HepG2 (cell line): ENCODE data around the gene CHST11.
"Not testable (repeated sequence)": the region's sequence is repeated elsewhere in the genome, so short reads cannot be mapped to it uniquely, and the experiment has no call there.

Experiments
- CBX5 ChIP-seq: sonication (generic); formaldehyde crosslinking; IDR thresholded peaks from 2 replicates; pipeline ENCODE4 v1.4.0; 2020; ENCODE audit warnings: missing genetic modification reagents, borderline replicate concordance
- EP300 ChIP-seq, 3 experiments: sonication (generic) in 1 of 3; formaldehyde crosslinking in 1 of 3; IDR thresholded peaks; 2 replicates each; pipeline versions ENCODE4 v1.5.1 to v1.6.1; 2011 to 2020; ENCODE audit warnings: low read depth in 2 of 3, low read length in 2 of 3, borderline replicate concordance in 1 of 3, improper control_type of control experiment in 1 of 3, mild to moderate bottlenecking in 1 of 3, missing genetic modification reagents in 1 of 3, moderate library complexity in 1 of 3
- EZH2 ChIP-seq: conservative IDR thresholded peaks from 2 replicates; pipeline ENCODE4 v1.6.1; 2012; ENCODE audit warnings: mild to moderate bottlenecking, low read depth, low read length, moderate library complexity
- MIXL1 ChIP-seq: IDR thresholded peaks from 2 replicates; pipeline ENCODE4 v1.6.1; 2016
- POLR2AphosphoS5 ChIP-seq: IDR thresholded peaks from 2 replicates; pipeline ENCODE4 v1.6.1; 2012; ENCODE audit warnings: low read depth, low read length
- SP2 ChIP-seq: sonication (generic); formaldehyde crosslinking; IDR thresholded peaks from 2 replicates; pipeline ENCODE4 v1.5.1; 2020; ENCODE audit warnings: mild to moderate bottlenecking, missing genetic modification reagents
- SUZ12 ChIP-seq: fragments of 150-350 bp; IDR thresholded peaks from 2 replicates; pipeline ENCODE4 v1.6.1; 2014; ENCODE audit warnings: low read depth, low read length
- USF2 ChIP-seq, 2 experiments: sonication (generic) in 1 of 2; formaldehyde crosslinking in 1 of 2; IDR thresholded peaks; 2 replicates each; pipeline versions ENCODE4 v1.5.1 to v1.6.1; 2011 to 2020; ENCODE audit warnings: borderline replicate concordance in 1 of 2, low read depth in 1 of 2, low read length in 1 of 2, mild to moderate bottlenecking in 1 of 2, missing genetic modification reagents in 1 of 2, moderate library complexity in 1 of 2
- TF ChIP-seq, protein P1 (sequence below): sonication (generic); formaldehyde crosslinking; IDR thresholded peaks from 2 replicates; pipeline ENCODE4 v1.4.0; 2020; ENCODE audit warnings: mild to moderate bottlenecking, missing genetic modification reagents
- TF ChIP-seq, protein P2 (sequence below): IDR thresholded peaks from 2 replicates; pipeline ENCODE4 v1.6.1; 2016; ENCODE audit warnings: missing compliant biosample characterization, missing genetic modification reagents, borderline replicate concordance
- TF ChIP-seq, protein P3 (sequence below): sonication (generic); formaldehyde crosslinking; IDR thresholded peaks from 2 replicates; pipeline ENCODE4 v1.5.0; 2020; ENCODE audit warnings: mild to moderate bottlenecking, missing genetic modification reagents, moderate library complexity
- TF ChIP-seq, protein P4 (sequence below): sonication (generic); formaldehyde crosslinking; IDR thresholded peaks from 2 replicates; pipeline ENCODE4 v1.4.0; 2020; ENCODE audit warnings: missing genetic modification reagents, borderline replicate concordance

GRCh38 chr12:104743753-104744548 lies 287.2 kb downstream of the CHST11 start:
- TF ChIP-seq, protein P1, sequence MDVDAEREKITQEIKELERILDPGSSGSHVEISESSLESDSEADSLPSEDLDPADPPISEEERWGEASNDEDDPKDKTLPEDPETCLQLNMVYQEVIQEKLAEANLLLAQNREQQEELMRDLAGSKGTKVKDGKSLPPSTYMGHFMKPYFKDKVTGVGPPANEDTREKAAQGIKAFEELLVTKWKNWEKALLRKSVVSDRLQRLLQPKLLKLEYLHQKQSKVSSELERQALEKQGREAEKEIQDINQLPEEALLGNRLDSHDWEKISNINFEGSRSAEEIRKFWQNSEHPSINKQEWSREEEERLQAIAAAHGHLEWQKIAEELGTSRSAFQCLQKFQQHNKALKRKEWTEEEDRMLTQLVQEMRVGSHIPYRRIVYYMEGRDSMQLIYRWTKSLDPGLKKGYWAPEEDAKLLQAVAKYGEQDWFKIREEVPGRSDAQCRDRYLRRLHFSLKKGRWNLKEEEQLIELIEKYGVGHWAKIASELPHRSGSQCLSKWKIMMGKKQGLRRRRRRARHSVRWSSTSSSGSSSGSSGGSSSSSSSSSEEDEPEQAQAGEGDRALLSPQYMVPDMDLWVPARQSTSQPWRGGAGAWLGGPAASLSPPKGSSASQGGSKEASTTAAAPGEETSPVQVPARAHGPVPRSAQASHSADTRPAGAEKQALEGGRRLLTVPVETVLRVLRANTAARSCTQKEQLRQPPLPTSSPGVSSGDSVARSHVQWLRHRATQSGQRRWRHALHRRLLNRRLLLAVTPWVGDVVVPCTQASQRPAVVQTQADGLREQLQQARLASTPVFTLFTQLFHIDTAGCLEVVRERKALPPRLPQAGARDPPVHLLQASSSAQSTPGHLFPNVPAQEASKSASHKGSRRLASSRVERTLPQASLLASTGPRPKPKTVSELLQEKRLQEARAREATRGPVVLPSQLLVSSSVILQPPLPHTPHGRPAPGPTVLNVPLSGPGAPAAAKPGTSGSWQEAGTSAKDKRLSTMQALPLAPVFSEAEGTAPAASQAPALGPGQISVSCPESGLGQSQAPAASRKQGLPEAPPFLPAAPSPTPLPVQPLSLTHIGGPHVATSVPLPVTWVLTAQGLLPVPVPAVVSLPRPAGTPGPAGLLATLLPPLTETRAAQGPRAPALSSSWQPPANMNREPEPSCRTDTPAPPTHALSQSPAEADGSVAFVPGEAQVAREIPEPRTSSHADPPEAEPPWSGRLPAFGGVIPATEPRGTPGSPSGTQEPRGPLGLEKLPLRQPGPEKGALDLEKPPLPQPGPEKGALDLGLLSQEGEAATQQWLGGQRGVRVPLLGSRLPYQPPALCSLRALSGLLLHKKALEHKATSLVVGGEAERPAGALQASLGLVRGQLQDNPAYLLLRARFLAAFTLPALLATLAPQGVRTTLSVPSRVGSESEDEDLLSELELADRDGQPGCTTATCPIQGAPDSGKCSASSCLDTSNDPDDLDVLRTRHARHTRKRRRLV (CRISPR knock-in tag) = not testable (repeated sequence)
- TF ChIP-seq POLR2AphosphoS5; MIXL1 (CRISPR knock-in tag); USF2 (IDR thresholded peaks at IDR 0.05; ENCODE audit: low read depth, low read length); USF2 (CRISPR knock-in tag; IDR thresholded peaks at IDR 0.05; ENCODE audit: borderline replicate concordance); SP2 (CRISPR knock-in tag); SUZ12; EZH2; CBX5 (CRISPR knock-in tag); EP300 (IDR thresholded peaks at IDR 0.05; ENCODE audit: low read depth in 2 of 2, low read length in 2 of 2); EP300 (CRISPR knock-in tag; IDR thresholded peaks at IDR 0.05; ENCODE audit: borderline replicate concordance): not testable (repeated sequence)
- TF ChIP-seq, protein P2, sequence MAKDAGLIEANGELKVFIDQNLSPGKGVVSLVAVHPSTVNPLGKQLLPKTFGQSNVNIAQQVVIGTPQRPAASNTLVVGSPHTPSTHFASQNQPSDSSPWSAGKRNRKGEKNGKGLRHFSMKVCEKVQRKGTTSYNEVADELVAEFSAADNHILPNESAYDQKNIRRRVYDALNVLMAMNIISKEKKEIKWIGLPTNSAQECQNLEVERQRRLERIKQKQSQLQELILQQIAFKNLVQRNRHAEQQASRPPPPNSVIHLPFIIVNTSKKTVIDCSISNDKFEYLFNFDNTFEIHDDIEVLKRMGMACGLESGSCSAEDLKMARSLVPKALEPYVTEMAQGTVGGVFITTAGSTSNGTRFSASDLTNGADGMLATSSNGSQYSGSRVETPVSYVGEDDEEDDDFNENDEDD = not testable (repeated sequence)
- TF ChIP-seq, protein P3, sequence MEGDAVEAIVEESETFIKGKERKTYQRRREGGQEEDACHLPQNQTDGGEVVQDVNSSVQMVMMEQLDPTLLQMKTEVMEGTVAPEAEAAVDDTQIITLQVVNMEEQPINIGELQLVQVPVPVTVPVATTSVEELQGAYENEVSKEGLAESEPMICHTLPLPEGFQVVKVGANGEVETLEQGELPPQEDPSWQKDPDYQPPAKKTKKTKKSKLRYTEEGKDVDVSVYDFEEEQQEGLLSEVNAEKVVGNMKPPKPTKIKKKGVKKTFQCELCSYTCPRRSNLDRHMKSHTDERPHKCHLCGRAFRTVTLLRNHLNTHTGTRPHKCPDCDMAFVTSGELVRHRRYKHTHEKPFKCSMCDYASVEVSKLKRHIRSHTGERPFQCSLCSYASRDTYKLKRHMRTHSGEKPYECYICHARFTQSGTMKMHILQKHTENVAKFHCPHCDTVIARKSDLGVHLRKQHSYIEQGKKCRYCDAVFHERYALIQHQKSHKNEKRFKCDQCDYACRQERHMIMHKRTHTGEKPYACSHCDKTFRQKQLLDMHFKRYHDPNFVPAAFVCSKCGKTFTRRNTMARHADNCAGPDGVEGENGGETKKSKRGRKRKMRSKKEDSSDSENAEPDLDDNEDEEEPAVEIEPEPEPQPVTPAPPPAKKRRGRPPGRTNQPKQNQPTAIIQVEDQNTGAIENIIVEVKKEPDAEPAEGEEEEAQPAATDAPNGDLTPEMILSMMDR (CRISPR knock-in tag) = not testable (repeated sequence)
- TF ChIP-seq, protein P4, sequence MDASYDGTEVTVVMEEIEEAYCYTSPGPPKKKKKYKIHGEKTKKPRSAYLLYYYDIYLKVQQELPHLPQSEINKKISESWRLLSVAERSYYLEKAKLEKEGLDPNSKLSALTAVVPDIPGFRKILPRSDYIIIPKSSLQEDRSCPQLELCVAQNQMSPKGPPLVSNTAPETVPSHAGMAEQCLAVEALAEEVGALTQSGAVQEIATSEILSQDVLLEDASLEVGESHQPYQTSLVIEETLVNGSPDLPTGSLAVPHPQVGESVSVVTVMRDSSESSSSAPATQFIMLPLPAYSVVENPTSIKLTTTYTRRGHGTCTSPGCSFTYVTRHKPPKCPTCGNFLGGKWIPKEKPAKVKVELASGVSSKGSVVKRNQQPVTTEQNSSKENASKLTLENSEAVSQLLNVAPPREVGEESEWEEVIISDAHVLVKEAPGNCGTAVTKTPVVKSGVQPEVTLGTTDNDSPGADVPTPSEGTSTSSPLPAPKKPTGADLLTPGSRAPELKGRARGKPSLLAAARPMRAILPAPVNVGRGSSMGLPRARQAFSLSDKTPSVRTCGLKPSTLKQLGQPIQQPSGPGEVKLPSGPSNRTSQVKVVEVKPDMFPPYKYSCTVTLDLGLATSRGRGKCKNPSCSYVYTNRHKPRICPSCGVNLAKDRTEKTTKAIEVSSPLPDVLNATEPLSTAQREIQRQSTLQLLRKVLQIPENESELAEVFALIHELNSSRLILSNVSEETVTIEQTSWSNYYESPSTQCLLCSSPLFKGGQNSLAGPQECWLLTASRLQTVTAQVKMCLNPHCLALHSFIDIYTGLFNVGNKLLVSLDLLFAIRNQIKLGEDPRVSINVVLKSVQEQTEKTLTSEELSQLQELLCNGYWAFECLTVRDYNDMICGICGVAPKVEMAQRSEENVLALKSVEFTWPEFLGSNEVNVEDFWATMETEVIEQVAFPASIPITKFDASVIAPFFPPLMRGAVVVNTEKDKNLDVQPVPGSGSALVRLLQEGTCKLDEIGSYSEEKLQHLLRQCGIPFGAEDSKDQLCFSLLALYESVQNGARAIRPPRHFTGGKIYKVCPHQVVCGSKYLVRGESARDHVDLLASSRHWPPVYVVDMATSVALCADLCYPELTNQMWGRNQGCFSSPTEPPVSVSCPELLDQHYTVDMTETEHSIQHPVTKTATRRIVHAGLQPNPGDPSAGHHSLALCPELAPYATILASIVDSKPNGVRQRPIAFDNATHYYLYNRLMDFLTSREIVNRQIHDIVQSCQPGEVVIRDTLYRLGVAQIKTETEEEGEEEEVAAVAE (CRISPR knock-in tag) = not testable (repeated sequence)
